GM19099 (cell line): ENCODE measurements around the gene ANK3.

Source experiments
- POLR2A ChIP-seq: IDR thresholded peaks from 3 replicates; pipeline ENCODE4 v1.6.1; 2011; ENCODE audit warnings: low read depth; ENCODE audit not compliant: insufficient read length; ENCODE audit errors: extremely low read depth

Gene ANK3

DNA sequence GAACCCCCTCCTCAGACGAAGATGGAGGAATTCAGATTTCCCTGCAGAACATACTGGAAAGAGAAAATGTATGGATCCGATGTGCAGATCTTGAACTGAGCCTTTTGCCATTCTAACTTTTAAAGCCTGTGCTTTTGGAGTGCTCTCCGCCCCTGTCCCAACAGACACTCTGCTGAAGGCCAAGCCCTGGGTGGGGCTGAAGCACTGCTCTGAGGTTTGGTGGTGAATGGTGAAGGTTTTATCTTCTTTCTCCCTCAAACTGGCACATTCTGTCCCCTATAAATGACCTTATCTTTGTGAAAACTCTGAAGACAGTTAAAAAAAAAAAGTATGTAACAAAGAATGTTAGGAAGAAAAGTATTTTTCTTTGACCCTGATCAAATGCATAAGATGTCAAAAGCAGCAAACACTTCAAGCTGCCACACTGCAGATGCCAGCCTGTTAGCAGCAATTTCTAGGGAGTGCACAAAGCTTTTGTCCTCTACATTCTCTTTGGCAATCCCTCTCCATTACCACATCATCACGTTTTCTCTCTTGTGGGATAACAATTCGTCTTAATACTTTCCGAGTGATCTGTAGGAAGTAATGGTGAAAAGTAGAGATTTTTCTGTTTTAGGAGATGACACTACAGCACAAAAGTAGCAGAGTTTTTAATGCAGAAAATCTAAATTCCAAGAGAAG lies 346.0 kb downstream of the ANK3 start:
- no peak for TF ChIP-seq POLR2A

DNA sequence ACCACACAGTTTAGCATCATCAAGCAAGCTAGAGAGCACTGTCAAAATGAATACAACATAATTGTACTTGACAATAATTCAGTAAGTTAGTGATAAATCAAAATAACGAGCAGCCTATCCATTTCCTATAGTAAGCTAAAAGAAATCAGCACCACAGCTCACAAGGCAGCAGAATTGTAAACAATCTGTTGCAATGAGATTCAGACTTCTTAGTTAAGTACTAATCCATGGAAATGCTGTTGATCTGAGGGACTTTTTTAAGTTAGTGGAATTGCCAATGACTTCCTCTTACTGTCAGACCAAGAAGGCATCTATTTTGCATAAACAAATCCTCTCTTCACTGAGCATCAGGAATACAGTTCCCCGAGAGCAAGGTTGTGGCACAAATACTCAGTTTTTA lies 346.8 kb downstream of the ANK3 start:
- no peak for TF ChIP-seq POLR2A

- TF ChIP-seq POLR2A, result no peak
Observed at GRCh38 chr10:60042262-60042661, 347.4 kb downstream of the ANK3 start.

DNA sequence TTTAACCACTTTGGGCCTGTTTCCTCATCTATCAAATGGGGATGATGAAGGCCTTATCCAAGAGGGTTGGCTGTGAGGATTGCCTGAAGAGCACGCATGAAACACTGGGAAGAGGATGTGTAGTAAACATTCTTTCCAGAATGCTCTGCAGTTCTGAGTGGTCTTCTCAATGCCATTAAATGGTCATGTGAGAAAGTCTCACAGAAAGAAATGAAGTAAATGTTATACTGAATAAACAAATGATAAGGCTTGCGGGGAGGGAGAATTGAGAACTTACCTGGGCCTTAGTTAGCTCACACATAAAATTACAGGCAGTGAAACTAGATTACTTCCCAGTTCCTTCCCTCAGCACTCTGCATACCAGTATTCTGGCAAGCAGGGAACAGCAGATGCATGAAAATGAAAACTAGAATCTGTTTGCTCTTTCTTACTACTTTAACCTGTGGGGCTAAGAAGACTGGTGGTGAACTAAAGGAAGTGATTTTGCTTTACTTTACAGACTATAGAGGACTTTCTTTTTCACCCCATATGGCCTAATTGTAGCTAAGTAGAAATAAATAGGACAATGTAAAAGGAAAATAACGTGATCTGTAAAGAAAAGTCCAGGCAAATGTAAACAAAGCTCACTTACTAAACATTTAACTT lies 348.1 kb downstream of the ANK3 start:
- TF ChIP-seq POLR2A, result no peak

- TF ChIP-seq POLR2A, result no peak
Observed at GRCh38 chr10:60040014-60040662, 349.5 kb downstream of the ANK3 start.

- no peak for TF ChIP-seq POLR2A
Observed at GRCh38 chr10:60035984-60036383, 353.7 kb downstream of the ANK3 start.

DNA sequence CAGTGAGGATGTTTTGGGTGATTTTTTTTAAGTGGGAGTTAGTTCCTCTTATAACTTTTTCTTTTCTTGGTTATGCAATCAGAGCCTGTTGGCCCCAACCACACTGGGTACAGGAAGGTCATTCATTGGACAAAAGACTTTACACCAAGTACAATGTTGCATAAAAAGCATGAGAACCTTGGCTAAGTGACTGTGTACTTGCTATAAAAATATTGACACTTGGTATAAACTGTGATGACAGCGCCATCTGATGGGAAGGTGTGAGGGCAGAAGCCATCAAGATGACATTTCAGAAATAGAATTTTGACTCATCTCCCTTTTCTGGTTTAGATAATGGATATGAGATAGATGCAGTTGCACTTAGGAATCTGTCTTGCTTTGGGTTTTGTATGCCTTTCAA lies 357.0 kb downstream of the ANK3 start:
- TF ChIP-seq POLR2A, result no peak

DNA sequence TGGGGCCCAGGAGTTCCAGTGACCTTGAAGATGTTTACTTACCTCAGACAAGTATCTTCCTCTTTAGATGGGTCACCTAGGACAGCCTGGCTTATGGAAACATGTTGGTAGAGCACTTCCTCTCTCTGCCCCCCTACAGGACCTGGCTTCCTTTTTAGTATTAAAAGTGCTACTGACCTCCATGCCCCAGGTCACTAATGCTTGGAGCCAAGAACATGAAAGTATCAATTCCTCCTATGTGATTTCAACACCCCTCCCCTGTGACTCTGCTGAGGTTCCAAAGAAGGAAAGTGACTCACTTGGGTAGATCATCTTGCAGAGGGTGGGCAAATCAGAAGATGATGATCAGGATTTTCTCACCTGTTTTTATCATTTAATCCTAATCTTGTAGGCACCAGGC lies 358.0 kb downstream of the ANK3 start:
- no peak for TF ChIP-seq POLR2A

DNA sequence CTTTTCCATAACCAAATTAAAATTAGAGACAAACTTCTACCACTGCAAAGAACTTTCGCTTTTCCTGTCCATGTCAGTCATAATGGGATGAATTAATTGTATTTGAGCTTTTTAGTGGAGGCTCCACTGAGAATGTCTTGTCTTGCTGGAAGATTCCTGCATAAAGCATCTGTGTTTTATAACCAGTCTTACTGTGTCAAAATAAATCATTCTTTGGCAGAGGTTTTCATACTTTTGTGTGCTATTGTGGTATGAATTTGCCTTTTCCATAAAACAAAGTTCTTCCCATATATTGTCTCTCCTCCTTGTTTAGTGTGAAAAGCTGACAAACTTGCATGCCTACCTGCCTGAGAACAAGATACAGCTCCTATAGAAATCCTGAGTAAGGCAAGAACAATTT lies 358.5 kb downstream of the ANK3 start:
- no peak for TF ChIP-seq POLR2A

GRCh38 chr10:60029475-60029874 lies 360.2 kb downstream of the ANK3 start:
- no peak for TF ChIP-seq POLR2A

DNA sequence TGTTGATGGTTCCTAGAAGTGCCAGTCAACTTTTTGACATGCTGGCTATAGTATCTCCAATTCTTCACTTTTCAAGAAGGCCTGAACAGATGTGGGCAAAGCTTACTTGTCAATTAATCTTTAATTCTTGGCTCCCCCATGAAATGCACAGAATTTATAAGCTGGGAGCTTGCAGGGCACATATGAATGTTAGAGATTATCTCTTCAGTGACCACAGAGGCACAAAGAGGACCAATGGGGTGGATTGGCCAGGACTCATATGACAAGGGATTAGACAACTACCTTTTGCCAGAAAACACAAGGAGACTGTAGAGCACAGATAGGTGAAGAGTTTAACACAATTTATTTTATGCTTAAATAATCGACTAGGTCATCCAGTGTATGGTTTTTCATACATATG lies 361.6 kb downstream of the ANK3 start:
- TF ChIP-seq POLR2A, result no peak

GRCh38 chr10:60025279-60025678 lies 364.4 kb downstream of the ANK3 start:
- no peak for TF ChIP-seq POLR2A

DNA sequence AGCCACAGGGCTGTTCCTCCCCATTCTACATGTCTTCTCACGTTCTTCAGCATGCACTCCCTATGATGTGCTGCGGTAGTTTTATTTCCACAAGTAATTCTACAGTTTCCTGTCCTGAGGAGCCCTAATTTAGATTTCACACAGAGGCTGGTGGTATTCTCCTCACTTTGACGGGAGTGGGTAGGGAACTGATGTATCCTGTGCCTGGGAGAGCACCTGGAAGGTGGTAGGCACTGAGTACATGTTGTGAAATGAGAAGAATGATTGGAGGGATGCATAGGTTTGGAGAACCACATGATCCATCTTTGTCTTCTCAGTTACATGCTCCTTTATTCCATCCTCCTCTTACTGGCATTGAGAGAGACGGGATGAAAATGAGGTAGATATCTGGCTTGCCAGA lies 365.2 kb downstream of the ANK3 start:
- TF ChIP-seq POLR2A, result no peak

GRCh38 chr10:60023155-60023877 lies 366.4 kb downstream of the ANK3 start:
- no peak for TF ChIP-seq POLR2A

- TF ChIP-seq POLR2A, result no peak
Observed at GRCh38 chr10:60021361-60021760, 368.3 kb downstream of the ANK3 start.

DNA sequence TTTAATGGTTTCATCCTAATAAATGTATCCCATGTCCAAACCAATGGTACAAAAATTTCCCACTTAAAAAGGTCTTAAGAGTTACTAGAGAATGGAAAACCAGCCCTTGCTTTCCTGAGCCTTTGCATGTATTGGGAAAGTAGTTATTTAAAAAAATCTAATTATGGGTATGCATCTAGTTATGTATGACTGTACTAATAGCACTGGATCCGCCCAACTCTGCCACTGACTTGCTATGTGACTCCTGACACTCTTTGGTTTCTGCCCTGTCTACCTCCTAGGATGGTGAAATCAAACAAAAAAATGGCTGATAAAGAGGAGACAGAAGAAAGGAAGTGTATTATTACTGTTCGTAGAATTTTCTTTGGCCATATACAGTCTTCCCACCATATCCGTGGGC lies 372.9 kb downstream of the ANK3 start:
- no peak for TF ChIP-seq POLR2A

DNA sequence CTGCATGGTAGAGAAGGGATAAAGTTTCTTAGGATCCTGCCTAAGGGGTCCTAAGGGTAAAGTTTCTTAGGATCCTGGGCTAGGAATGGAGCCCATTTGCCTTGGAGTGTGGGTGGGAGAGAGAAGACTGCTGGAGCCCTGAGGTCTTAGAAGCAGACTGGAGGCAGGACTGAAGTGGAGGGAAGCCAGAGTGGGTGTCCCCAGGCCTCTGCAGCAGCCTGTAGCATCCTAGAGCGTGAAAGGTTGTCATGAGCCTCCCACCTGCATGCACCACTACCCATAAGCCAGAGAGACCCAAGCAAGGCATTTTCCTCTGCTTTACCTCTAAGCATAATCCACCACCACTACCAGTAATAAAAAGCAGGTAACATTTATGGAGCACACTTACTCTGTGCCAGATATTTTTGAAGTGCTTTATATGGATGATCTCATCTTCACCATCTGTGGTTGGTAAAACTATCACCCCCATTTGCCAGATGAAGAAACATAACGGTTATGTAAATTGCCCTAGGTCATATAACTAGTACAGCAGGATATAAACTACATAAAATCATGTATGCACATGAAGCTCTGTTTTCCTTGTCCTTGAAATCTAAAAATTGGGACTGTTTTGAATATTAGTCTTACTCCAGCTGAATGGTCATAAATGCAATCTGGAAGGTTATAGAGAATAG lies 379.8 kb downstream of the ANK3 start:
- no peak for TF ChIP-seq POLR2A
